GM19452 (cell line): ENCODE results near the gene RAB3GAP2.
"Not testable (repeated sequence)": the region's sequence is repeated elsewhere in the genome, so short reads cannot be mapped to it uniquely, and the experiment has no call there.

Source experiments
- ATAC-seq: cut with Tn5 transposase; IDR thresholded peaks from one replicate; pipeline ENCODE4 v1.9.1; 2021; ENCODE audit not compliant: unreplicated experiment

The RAB3GAP2 gene

GRCh38 chr1:220291580-220291979, 19.3 kb upstream of the RAB3GAP2 start:
- ATAC-seq: no peak

- ATAC-seq: no peak
Measured at GRCh38 chr1:220290140-220290761, 18.0 kb upstream of the RAB3GAP2 start.

- no peak for ATAC-seq
Measured at GRCh38 chr1:220287129-220287528, 14.9 kb upstream of the RAB3GAP2 start.

GRCh38 chr1:220283625-220284024, 11.4 kb upstream of the RAB3GAP2 start:
- ATAC-seq: no peak

- ATAC-seq: no peak
Measured at GRCh38 chr1:220281159-220281574, 8.9 kb upstream of the RAB3GAP2 start.

GRCh38 chr1:220280249-220280648, 8.0 kb upstream of the RAB3GAP2 start:
- no peak for ATAC-seq

- ATAC-seq: no peak
Measured at GRCh38 chr1:220278991-220279390, 6.7 kb upstream of the RAB3GAP2 start.

GRCh38 chr1:220275430-220275829, 3.2 kb upstream of the RAB3GAP2 start:
- ATAC-seq: no peak

- ATAC-seq: no peak
Measured at GRCh38 chr1:220274251-220274855, 2.1 kb upstream of the RAB3GAP2 start.

- no peak for ATAC-seq
Measured at GRCh38 chr1:220272841-220273090, 513 bp upstream of the RAB3GAP2 start.

GRCh38 chr1:220271706-220272046, 577 bp downstream of the RAB3GAP2 start:
- ATAC-seq: no peak

- no peak for ATAC-seq
Measured at GRCh38 chr1:220269036-220269435, 3.2 kb downstream of the RAB3GAP2 start.

- no peak for ATAC-seq
Measured at GRCh38 chr1:220267630-220268029, 4.6 kb downstream of the RAB3GAP2 start.

GRCh38 chr1:220260228-220260627, 12.0 kb downstream of the RAB3GAP2 start:
- ATAC-seq: not testable (repeated sequence)

GRCh38 chr1:220259756-220260155, 12.5 kb downstream of the RAB3GAP2 start:
- not testable (repeated sequence) for ATAC-seq

- not testable (repeated sequence) for ATAC-seq
Measured at GRCh38 chr1:220256194-220256593, 16.1 kb downstream of the RAB3GAP2 start.

- ATAC-seq: no peak
Measured at GRCh38 chr1:220255204-220255603, 17.0 kb downstream of the RAB3GAP2 start.

GRCh38 chr1:220253290-220253689, 19.0 kb downstream of the RAB3GAP2 start:
- ATAC-seq: not testable (repeated sequence)

GRCh38 chr1:220251272-220251671, 21.0 kb downstream of the RAB3GAP2 start:
- ATAC-seq: no peak

GRCh38 chr1:220250681-220251080, 21.6 kb downstream of the RAB3GAP2 start:
- no peak for ATAC-seq

- no peak for ATAC-seq
Measured at GRCh38 chr1:220249522-220249921, 22.7 kb downstream of the RAB3GAP2 start.

GRCh38 chr1:220248715-220249265, 23.5 kb downstream of the RAB3GAP2 start:
- ATAC-seq: not testable (repeated sequence)

GRCh38 chr1:220245900-220246299, 26.4 kb downstream of the RAB3GAP2 start:
- ATAC-seq: not testable (repeated sequence)
